Measurements from ENCODE around the gene TK2.

- TF ChIP-seq CTCF (IDR thresholded peaks at IDR 0.05; ENCODE audit: low read depth, low read length) (no peak), MYC (IDR thresholded peaks at IDR 0.05; ENCODE audit: low read depth, low read length) (no peak)
Measured at GRCh38 chr16:66484453-66485213, 65.3 kb downstream of the TK2 start.

All from NB4 (cell line).